Activated CD4-positive, alpha-beta T cell treated with anti-CD3 and anti-CD28 coated beads, Interleukin-2, amount 50 U/mL, for 1 hour (primary cell): ENCODE measurements around the gene LYZ.

ENCODE experiments used
- DNase-seq: peaks from one replicate; pipeline ENCODE4 v3.0.0-alpha.2; 2020

The LYZ gene

GRCh38 chr12:69389831-69390230 is 41.6 kb downstream of the LYZ start:
- no peak for DNase-seq

- DNase-seq: no peak
Observed at GRCh38 chr12:69392179-69392928, 44.2 kb downstream of the LYZ start.

- DNase-seq: no peak
Observed at GRCh38 chr12:69396041-69396440, 47.9 kb downstream of the LYZ start.

- no peak for DNase-seq
Observed at GRCh38 chr12:69396963-69397362, 48.8 kb downstream of the LYZ start.

- DNase-seq: no peak
Observed at GRCh38 chr12:69397978-69398377, 49.8 kb downstream of the LYZ start.

- DNase-seq: no peak
Observed at GRCh38 chr12:69401940-69402339, 53.8 kb downstream of the LYZ start.
